Measurements from ENCODE around the gene DNTT.

DNA sequence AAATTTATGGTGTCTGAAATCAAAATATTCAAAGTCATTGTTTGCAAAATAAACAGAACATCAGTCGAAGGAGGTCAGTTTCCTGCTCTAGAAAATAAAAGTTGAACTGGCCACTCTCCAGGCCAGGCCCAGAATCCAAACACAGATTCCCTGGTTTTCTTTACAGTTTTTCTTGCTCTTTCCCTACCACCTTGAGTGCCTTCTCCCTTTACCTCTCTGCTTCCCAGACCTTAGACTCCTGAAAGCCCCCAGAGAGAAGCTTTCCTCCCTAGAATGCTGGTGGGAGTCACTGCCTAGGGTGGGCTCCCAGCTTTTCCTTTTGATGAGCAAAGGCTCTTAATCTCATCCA, 6.1 kb downstream of the DNTT start:
- TF ChIP-seq, protein P1, sequence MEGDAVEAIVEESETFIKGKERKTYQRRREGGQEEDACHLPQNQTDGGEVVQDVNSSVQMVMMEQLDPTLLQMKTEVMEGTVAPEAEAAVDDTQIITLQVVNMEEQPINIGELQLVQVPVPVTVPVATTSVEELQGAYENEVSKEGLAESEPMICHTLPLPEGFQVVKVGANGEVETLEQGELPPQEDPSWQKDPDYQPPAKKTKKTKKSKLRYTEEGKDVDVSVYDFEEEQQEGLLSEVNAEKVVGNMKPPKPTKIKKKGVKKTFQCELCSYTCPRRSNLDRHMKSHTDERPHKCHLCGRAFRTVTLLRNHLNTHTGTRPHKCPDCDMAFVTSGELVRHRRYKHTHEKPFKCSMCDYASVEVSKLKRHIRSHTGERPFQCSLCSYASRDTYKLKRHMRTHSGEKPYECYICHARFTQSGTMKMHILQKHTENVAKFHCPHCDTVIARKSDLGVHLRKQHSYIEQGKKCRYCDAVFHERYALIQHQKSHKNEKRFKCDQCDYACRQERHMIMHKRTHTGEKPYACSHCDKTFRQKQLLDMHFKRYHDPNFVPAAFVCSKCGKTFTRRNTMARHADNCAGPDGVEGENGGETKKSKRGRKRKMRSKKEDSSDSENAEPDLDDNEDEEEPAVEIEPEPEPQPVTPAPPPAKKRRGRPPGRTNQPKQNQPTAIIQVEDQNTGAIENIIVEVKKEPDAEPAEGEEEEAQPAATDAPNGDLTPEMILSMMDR (IDR thresholded peaks at IDR 0.05): no peak
- TF ChIP-seq POLR2A (IDR thresholded peaks at IDR 0.05): no peak
- TF ChIP-seq POLR2AphosphoS5 (IDR thresholded peaks at IDR 0.05): no peak

Data from breast epithelium (tissue), 3 donors.